OCI-LY1 (cell line): ENCODE data around the gene RAPH1.

Experiments used
- EZH2 ChIP-seq: fragments of 200-600 bp; sonication (generic), shearing (Covaris generic); IDR thresholded peaks from 2 replicates; pipeline ENCODE4 v1.8.0; 2017; ENCODE audit warnings: borderline replicate concordance, mixed run types, mild to moderate bottlenecking, antibody characterized with exemption, low read length, moderate library complexity, mixed read lengths
- TF ChIP-seq, protein P1 (sequence below): fragments of 200-600 bp; sonication (generic), shearing (Covaris generic); IDR thresholded peaks from 2 replicates; pipeline ENCODE4 v1.5.1; 2017; ENCODE audit warnings: mild to moderate bottlenecking, antibody characterized with exemption, low read length, moderate library complexity, mixed read lengths

DNA sequence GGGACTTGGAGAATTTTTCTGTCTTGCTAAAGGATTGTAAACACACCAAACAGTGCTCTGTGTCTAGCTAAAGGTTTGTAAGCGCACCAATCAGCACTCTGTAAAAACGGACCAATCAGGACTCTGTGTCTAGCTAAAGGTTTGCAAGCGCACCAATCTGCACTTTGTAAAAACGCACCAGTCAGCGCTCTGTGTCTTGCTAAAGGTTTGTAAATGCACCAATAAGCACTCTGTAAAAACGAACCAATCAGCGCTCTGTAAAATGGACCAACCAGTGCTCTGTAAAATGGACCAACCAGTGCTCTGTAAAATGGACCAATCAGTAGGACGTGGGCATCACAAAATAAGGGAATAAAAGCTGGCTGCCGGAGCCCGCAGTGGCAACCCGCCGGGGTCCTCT is 190.4 kb downstream of the RAPH1 start:
- TF ChIP-seq, protein P1, sequence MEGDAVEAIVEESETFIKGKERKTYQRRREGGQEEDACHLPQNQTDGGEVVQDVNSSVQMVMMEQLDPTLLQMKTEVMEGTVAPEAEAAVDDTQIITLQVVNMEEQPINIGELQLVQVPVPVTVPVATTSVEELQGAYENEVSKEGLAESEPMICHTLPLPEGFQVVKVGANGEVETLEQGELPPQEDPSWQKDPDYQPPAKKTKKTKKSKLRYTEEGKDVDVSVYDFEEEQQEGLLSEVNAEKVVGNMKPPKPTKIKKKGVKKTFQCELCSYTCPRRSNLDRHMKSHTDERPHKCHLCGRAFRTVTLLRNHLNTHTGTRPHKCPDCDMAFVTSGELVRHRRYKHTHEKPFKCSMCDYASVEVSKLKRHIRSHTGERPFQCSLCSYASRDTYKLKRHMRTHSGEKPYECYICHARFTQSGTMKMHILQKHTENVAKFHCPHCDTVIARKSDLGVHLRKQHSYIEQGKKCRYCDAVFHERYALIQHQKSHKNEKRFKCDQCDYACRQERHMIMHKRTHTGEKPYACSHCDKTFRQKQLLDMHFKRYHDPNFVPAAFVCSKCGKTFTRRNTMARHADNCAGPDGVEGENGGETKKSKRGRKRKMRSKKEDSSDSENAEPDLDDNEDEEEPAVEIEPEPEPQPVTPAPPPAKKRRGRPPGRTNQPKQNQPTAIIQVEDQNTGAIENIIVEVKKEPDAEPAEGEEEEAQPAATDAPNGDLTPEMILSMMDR = no peak
- TF ChIP-seq EZH2 = no peak
